HG03575 (cell line): ENCODE data around the gene FAM241B.

ENCODE experiments used
- ATAC-seq: cut with Tn5 transposase; IDR thresholded peaks from one replicate; pipeline ENCODE4 v1.9.1; 2021; ENCODE audit not compliant: unreplicated experiment, insufficient number of reproducible peaks, low FRiP score; ENCODE audit errors: extremely low read depth

Gene FAM241B

DNA sequence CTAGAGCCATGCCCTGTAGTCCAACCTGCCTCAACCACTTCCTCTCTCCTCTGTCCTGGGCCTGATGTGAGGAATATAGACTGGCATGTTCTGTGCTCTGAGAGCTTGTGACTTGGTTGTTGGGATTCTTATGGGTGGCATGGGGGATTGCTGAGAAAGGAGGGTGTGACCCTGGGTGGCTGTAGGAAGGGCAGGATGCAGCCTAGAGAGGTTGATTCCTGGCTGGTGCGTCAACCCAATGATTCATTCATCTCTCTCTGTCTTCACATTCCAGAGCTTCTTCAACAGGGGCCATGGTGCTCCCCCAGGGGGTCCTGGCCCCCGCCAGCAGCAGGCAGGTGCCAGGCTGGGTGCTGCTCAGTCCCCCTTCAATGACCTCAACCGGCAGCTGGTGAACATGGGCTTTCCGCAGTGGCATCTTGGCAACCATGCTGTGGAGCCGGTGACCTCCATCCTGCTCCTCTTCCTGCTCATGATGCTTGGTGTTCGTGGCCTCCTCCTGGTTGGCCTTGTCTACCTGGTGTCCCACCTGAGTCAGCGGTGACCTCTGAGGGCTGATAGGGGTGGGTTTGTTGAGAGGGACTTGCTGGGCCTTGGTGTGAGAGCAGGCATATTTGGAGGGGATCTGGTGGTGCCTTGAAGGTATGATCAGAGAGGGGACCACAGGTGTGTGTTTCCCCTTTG lies 2.6 kb downstream of the FAM241B start:
- ATAC-seq = no peak

DNA sequence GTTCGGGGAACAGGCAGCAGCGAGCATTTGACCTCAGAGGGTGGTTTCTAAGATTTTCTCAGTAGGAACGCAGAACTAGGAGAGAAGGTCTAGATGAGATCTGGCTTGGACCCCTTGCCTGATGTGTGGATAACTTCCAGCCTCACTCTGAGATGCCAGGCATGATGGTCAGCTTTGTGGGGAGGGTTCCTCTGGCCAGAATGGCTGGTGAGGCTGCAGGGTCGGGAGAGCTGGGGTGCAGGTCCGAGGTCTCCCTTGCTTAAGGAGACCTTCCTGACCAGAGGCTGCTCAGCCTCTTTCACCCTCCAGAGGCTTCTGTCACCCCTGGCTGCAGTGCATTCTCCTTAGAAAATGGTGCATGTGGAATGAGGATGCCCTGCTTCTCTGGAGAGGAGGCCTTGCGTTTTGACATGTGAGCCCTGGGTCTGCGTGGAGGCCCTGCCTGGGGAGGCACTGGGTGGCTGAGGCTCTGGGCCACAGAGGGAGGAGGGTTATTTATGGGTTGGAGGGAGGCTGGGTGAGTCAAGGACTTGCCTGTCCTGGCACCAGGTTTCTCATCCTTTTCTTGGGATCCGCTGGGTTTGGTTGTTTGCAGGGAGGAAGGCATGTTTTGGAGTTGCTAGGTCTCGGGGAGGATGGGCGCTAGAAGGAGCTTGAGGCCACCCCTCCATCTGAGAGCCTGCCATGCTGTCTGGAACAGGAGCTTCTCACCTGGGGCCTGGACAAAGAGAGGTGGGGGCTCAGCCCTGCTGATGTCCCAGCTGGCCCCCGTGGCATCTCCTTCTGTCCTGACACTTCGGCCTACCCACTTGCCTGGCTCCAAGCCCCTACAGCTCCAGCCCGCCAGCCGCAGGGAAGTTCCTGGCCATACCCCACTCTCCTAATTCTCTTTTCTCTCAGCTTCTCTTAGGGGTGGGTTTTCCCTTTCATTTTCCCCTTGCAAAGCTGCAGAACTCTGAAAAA lies 3.9 kb downstream of the FAM241B start:
- ATAC-seq = no peak

DNA sequence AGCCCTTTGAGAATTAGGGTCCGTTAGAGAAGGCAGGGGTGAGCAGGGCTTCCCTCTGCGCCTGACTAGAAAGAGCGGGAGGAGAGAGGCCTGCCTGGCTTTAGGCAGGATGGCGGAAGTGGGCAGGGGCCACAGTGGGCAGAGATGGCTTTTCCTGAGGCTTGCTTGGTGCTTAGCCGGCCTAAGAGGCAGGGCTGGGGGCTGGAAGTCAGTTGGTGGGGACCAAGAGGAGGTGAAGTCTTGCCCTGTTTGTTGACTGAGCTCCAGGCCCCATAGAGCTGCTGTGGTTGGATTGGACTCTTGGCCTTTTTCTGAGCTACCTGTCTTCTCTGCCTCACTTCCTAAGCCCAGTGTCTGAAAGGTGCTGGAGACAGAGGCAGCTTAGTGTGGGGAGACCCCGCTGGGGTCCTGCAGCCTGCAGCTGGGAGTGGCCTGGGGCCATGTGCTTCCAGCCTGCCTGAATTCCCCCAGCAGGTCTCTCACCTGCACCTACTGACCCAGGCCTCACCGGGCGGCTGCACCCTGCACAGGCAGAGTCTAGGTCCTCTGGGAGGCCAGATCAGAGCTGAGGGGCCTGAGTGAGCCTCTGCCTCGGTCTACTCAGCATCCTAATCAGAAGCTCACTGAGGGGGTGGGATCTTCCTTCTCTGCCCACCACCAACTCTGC lies 4.8 kb downstream of the FAM241B start:
- ATAC-seq = no peak

DNA sequence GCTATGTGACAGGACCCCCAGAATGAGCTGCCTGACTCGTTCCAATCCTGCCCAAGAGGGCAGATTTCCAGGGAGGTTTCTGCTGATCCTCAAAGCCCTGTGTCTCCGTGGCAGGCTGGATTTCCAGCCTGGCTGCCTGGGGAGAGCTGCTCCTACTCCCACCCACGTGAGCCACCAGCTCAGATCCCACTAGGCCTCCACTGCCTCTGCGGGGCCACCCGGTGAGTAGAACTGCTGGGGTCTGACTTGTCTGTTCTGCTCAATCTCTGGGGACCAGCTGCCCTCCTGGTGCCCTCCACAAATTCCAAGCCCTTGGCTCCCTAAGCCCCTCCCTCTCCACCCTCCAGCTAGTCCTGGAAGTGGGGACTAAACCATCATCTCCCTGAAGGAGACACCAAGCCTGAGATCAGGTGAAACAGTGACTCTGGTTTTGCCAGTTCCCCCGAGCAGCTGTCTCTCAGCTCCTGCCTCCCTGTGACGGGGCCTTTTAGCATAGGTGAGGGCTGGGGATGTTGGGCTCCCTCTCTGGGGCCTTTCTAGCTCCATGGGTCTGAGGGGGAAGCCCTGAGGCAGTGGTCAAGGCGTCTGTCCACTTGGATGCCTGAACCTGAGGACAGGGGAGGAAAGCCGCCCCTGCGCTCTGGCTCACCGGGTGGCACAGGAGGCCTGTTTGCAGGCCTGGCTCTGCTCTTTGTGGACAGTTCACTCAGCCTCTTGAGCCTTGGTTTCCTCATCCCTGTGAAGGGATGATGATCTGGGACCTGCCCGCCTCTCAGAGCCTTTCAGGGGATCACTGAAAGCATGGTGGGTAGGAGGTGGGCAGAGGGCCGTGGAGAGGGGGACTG lies 5.6 kb downstream of the FAM241B start:
- ATAC-seq = no peak

DNA sequence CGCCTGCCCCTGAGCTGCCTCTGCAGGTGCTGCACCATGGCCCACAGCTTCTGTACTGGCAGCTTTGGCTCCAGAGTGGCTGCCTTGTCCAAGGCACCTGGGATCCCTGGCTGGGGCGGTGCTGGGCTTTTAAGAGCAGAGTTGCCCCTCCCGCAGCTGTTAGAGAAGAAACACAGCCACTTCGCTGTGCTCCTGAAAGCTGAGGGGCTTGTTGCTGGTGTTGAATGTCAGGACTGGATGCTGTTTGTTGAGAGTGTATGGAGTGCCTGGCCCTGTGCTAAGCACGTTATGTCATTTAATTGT lies 6.2 kb downstream of the FAM241B start:
- ATAC-seq = no peak

DNA sequence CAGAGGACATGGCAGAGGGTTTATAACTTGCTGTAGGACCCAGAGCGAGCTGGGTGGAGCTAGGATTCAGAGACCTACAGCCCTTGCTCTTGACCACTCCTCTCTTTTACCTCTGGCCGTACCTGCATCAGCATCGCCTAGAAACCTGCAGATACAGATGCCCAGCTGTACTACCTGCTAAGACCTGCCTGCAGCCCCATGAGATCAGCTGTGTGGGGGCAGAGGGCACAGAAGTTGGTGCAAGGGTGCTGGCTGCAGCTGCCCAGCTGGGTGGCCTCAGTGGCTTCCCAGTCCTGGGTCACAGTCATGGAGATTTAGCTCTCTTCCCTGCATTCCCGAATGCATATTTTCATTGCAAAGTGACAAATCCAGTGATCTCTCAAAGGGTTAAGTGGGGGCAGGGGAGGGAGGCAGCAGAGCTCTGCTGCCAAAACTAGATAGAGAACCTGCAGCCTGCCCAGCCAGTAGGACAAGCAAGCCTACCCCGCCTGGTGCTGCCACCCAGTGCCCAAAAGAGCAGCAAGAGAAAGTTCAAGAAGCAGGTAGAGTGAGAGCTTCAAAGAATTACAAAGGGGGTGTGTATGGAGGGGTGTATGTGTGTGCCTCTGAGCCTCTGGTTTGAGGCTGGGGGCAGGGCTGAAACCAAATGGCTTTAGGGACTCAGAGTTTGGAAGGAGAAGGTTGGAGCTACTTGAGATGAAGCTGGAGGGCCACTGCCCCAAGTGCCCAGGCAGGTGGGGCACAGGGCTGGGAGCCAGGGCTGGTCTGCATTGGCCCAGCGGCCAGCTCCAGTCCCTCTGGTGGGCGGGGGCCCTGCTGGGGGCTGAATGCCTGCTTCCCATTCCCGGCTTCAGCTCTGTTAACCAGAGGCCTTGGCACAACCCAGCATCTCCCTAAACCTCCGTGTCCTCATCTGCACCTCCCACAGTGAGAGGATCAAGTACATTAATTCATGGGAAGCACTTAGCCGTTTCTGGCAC lies 6.9 kb downstream of the FAM241B start:
- ATAC-seq = no peak

DNA sequence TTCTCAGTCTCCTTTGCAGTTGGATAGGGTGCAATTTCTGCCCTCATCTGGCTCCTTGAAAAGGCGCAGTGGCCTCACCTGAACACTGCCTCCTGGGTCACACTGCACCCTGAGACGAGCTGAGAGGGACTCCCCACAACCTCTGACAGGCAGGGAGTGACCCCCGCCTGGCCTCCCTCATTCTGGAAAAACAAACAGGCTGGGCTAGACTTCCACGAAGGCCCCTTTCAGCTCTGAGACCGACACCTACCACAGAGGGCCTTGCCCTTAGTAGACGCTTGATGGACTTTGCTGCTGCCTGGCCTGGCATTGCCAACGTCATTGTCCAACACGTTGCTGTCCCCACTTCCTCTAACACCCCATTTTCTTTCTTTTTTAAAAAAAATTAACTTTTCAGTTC lies 8.6 kb downstream of the FAM241B start:
- no peak for ATAC-seq

DNA sequence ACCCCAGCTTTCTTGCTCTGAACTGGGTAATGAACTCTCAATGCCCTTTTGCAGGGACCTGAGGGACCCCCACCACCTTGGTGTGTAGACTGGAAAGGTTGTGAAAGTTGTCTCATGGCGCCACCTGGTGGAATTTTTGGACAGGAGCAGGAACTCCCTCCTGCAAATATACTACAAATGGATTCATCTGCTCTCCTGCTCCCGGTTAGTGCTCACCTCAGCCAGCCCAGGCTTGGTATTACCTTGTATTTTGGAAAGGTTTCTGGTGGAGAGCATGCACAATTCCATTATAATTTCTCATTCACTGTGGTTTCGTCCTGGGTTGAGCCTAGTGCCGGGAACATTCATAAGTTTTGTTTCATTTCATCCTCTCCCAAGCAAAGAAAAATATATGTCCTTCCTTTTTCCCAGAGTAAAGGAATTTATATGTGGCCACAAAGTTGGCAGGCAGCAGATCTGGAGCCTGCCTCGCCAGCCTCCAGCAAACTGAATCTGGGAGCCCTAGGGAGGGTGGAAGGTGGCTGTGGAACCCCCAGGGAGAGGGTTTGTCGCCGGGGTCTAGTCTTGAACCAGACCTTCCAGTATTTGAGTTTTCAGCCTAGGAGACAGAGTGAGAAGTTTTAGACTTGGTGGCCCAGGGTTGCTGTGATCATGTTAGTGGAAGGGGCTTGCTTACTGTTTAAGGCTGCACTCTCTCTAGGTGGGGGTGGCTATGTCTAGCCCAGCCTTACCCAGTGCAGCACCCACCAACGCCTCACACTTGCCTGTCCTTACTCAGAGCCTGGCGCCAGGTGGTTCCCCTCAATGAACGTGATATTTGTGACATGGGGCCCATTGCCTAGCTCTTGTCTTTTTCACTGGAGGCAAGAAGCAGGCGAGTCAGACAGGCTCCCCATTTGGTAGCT lies 9.5 kb downstream of the FAM241B start:
- no peak for ATAC-seq

DNA sequence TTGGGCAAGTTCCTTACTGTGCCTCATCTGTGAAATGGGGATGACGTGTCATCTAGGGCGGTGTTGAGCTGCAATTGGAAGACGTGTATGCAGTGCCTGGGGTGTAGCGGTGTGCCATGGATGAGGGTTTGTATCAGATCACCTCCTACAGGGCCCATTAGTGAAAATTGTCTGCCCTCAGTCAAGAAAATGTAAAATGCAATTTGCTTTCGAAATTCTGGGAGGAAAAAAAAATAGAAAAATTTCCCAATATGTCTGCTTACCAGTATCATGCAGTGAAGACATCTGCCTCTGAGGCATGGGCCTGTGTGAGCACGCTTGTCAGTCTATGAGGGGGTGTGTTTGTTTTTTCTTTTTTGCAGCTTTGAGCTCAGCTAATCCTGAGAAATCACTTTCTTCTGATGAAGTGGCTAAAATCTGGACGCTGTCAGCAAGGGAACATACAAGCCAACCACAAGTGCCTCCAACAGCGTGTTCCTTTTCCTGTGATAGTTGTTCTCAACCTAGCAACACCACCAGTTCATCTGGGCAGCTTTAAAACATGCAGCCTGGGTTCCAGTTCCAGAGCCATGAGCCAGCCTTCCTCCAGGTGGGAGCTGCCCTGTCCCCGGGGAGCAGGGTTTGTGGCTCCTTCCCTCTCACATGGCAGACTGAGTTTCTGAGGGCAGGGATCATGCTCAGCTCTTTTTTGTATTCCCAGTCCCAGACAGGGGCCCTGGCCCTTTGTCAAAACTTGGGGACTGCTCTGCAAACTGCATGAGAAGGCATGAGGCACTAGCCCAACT lies 10.3 kb downstream of the FAM241B start:
- no peak for ATAC-seq

DNA sequence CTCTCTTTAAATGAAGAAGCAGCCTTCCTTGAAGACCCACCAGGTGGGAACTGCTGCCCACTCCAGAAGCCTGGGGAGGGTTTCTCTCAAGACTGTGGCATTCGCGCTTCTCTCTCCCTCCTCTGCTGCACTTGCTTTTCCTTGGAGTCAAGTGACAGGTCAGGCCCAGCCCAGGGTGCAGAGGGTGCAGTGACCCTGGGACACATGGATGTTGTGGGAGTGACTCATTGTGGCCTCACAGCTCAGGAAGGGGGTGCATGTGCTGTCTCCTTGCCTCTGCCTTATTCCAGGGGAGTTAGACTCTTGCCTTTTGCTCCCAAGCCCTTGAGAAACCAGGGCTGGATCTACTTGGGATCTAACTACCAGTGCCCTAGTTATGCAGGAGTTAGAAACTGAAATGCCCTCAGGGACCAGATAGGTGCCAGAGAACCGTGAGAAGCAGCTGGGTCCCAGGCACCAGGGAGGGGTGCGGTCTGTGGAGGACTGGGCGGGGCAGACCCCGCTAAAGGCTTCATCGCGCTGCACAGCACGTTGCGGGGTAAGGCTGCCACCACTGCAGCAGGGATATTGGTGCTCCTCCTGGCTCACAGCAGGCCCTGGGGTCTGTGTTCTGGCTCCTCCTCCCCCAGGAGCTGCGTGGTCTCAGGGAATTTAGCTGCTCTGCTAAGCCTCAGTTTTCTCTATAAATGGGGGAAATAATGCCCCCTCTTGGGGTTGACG lies 11.4 kb downstream of the FAM241B start:
- no peak for ATAC-seq

DNA sequence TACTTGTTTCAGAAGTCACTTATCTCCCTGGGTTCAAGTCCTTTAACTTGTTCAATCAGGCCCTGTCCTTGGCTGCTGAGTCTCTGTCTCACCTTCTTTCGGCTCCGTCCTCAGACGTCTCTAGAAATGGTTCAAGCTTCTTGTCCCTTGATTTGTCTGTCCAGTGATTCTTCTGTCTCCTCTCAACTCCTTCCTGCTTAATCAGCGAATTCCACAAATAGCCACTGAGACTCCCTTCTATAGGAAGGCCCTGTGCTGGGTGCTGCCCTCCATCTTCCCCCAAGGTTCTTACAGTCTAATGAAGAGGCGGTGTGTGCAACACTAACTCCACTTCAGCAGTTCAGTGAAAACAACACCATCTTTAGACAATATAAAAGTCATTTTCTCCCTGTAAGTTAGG lies 12.7 kb downstream of the FAM241B start:
- ATAC-seq = no peak

DNA sequence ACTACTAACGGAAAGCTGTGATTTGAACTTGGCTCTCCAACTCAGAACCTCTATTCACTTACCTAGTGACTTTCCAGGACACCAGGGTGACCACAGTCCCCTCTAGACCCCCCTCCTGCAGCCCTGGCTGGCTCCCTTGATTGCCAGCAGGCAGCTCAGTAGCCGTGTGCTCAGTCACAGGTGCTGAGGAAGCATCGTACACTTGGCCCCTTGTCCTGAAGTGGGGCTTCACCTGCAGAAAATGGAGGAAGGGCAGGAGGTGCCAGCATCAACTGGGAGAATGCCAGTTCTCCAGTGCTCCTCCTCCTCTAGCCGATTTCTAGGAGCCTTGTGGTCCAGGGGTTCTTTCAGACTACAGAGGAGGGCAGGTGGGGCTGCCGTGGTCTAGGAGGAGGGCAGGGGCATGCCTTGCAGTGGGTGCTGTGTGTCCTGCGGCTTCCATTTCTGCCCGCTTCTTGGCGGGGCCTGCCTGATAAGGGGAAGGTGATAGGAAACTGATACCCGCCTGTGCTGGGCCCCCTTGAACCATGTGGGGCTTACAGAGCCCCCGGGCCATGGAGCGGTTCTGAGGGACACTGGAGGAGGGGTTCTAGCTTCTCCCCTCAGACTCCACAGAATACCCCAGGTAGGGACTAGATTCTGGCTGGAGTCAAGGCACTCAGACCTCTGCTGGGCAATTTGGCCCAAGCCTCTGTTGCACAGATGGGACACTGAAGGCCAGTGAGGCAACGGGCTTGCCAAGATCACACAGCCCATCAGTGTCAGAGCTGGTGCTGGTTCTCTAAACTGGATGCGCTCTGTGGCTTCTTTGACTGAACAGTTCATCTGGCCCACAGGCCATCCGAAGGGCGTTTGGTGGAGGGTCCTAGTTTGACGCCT lies 14.0 kb downstream of the FAM241B start:
- no peak for ATAC-seq

DNA sequence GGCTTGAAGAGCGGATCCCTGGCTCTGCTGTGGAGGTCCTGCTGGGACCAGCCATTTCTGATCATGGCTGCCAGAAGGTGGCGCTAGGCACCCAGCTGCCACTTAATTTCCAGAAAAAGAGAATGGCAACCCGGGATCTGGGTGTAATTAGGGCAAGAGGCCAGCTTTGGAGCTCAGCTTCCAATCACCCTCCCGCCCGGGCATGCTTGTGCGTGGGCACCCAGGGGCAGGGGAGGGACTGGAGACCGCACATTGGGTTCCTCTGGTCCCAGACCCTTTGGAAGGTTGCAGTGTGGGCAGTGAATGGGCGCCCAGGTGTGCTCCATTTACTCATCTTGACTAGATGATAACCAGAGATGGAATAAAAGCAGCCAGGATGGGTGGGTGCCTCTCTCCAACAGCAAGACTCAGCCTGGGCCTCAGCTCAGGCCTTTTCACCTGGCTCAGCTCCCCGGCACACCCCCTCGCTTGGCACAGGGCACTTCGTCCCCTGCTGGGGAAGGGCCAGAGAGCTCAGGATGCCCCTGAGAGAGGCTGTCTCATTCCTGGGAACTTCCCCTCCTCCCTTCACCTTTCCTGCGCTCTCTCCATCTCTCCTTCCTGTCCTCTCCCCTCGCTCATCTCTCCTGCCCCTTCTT lies 14.7 kb downstream of the FAM241B start:
- ATAC-seq = no peak

DNA sequence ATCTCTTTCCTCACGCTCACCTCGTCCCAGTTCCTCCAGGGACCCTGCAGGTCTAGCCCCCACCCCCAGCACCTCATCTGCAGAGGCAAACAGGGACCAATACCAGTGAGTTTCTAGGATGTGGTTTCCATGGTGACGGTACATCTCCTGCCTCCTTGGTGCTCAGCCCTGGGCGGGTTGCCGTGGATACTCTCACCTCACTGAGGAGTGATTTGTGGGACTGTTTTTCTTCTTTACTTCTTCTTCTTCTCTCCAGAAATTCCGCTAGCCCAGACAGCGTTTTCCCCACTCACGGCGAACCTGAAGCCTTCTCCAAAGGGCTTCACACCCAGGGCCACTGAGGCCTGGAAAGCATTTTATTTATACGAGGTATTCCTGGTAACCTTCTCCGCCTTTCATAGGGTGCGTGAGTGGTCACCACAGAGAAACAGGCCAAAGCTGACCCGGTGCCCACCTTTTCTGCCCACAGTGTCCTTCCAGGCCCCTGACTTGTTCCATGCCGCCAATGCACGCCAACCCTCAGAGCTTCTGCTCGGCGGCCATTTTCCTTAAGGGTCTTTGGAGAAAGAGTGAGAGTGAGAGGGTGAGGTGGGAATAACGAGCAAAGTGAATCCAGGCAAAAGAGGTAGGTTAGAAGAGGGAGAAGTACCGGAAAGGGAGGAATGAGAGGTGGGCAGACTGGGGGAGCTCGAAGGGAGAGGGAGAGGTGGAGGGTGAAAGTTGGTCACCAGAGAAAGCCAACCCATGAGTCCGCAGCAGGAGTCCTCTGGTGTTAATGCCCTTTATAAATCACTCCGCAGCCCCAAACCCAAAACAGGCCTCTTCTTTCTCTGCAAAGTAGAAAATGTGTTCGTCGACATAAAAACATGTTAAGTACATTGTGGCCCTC lies 15.5 kb downstream of the FAM241B start:
- no peak for ATAC-seq
